IPS-20b (cell line): ENCODE measurements around the gene RNF220.

Source experiments
- H3K27ac ChIP-seq: one replicate; pipeline ENCODE4 v1.5.1; 2013; ENCODE audit warnings: low read length
- H3K27me3 ChIP-seq: 2 replicates; pipeline ENCODE4 v1.6.1; 2013; ENCODE audit warnings: mild to moderate bottlenecking, low read length, inconsistent platforms; ENCODE audit not compliant: insufficient read depth
- H3K36me3 ChIP-seq: 2 replicates; pipeline ENCODE4 v1.6.1; 2013; ENCODE audit warnings: low read depth, mild to moderate bottlenecking, inconsistent platforms, low read length, moderate library complexity; ENCODE audit not compliant: insufficient read depth
- H3K4me1 ChIP-seq: 2 replicates; pipeline ENCODE4 v1.6.1; 2013; ENCODE audit warnings: mild to moderate bottlenecking, control low read depth, inconsistent platforms, low read length, moderate library complexity; ENCODE audit not compliant: insufficient read depth
- H3K4me3 ChIP-seq: 2 replicates; pipeline ENCODE4 v1.5.1; 2013; ENCODE audit warnings: mild to moderate bottlenecking, low read length, inconsistent platforms
- H3K9ac ChIP-seq: 2 replicates; pipeline ENCODE4 v1.6.1; 2013; ENCODE audit warnings: low read depth, mild to moderate bottlenecking, inconsistent platforms, low read length, moderate library complexity
- H3K9me3 ChIP-seq: 2 replicates; pipeline ENCODE4 v1.6.1; 2013; ENCODE audit warnings: mild to moderate bottlenecking, low read depth, low read length, inconsistent platforms; ENCODE audit not compliant: insufficient read depth

The RNF220 gene

GRCh38 chr1:44565833-44566232 lies 160.8 kb downstream of the RNF220 start:
- Histone ChIP-seq H3K4me1 (peaks cover 5% of the 10 kb centered on the region; the same call in 1 of the 2 replicates), H3K27ac (no peak overlapping the region), H3K27me3 (peaks cover 83% of the 10 kb centered on the region)

GRCh38 chr1:44566281-44567046 lies 161.4 kb downstream of the RNF220 start:
- H3K27me3 ChIP-seq: peaks cover 89% of the 10 kb centered on the region
- no peaks in the 10 kb centered on the region for H3K36me3 ChIP-seq
- no peak overlapping the region for H3K9ac ChIP-seq
- H3K27ac ChIP-seq: no peak overlapping the region
- no peaks in the 10 kb centered on the region for H3K9me3 ChIP-seq
- H3K4me1 ChIP-seq: peaks cover 5% of the 10 kb centered on the region; the same call in 1 of the 2 replicates
- H3K4me3 ChIP-seq: no peak overlapping the region

More at GRCh38 chr1:44565833-44566232, 160.8 kb downstream of the RNF220 start:
- Histone ChIP-seq H3K36me3 (no peaks in the 10 kb centered on the region), H3K9me3 (no peaks in the 10 kb centered on the region), H3K4me3 (no peak overlapping the region), H3K9ac (no peak overlapping the region)

GRCh38 chr1:44568128-44568900 lies 163.3 kb downstream of the RNF220 start:
- peaks cover 5% of the 10 kb centered on the region; the same call in 1 of the 2 replicates for H3K4me1 ChIP-seq
- H3K27me3 ChIP-seq: peaks cover 72% of the 10 kb centered on the region
- no peaks in the 10 kb centered on the region for H3K36me3 ChIP-seq
- no peak overlapping the region for H3K27ac ChIP-seq
- no peak overlapping the region for H3K9ac ChIP-seq
- H3K9me3 ChIP-seq: no peaks in the 10 kb centered on the region
- H3K4me3 ChIP-seq: no peak overlapping the region

- no peaks in the 10 kb centered on the region for H3K36me3 ChIP-seq
- no peak overlapping the region for H3K4me3 ChIP-seq
- no peak overlapping the region for H3K27ac ChIP-seq
- no peak overlapping the region for H3K9ac ChIP-seq
- H3K27me3 ChIP-seq: peaks cover 60% of the 10 kb centered on the region
- peaks cover 5% of the 10 kb centered on the region; the same call in 1 of the 2 replicates for H3K4me1 ChIP-seq
- no peaks in the 10 kb centered on the region for H3K9me3 ChIP-seq
These were observed 164.4 kb downstream of the RNF220 start for GRCh38 chr1:44569491-44569890.

GRCh38 chr1:44571712-44572571 lies 166.9 kb downstream of the RNF220 start:
- Histone ChIP-seq H3K27ac (no peak overlapping the region), H3K4me3 (no peak overlapping the region), H3K9me3 (no peaks in the 10 kb centered on the region), H3K9ac (no peak overlapping the region), H3K4me1 (peaks cover 18% of the 10 kb centered on the region; the same call in 1 of the 2 replicates), H3K27me3 (peaks cover 36% of the 10 kb centered on the region), H3K36me3 (no peaks in the 10 kb centered on the region)

GRCh38 chr1:44572572-44572879 lies 167.5 kb downstream of the RNF220 start:
- Histone ChIP-seq H3K4me1 (peaks cover 19% of the 10 kb centered on the region; the same call in 1 of the 2 replicates), H3K27ac (no peak overlapping the region), H3K9ac (no peak overlapping the region), H3K36me3 (no peaks in the 10 kb centered on the region), H3K4me3 (no peak overlapping the region), H3K27me3 (peaks cover 30% of the 10 kb centered on the region), H3K9me3 (no peaks in the 10 kb centered on the region)

- Histone ChIP-seq H3K27me3 (peaks cover 11% of the 10 kb centered on the region), H3K9ac (no peak overlapping the region), H3K4me3 (no peak overlapping the region), H3K27ac (no peak overlapping the region), H3K4me1 (peaks cover 19% of the 10 kb centered on the region; the same call in 1 of the 2 replicates), H3K9me3 (no peaks in the 10 kb centered on the region), H3K36me3 (no peaks in the 10 kb centered on the region)
These were observed 170.3 kb downstream of the RNF220 start for GRCh38 chr1:44575396-44575795.

GRCh38 chr1:44576456-44577150 lies 171.5 kb downstream of the RNF220 start:
- no peak overlapping the region for H3K27ac ChIP-seq
- H3K4me1 ChIP-seq: peaks cover 19% of the 10 kb centered on the region; the same call in 1 of the 2 replicates
- H3K36me3 ChIP-seq: no peaks in the 10 kb centered on the region
- H3K27me3 ChIP-seq: peaks cover 7% of the 10 kb centered on the region; the same call in 1 of the 2 replicates
- no peak overlapping the region; the same call in 1 of the 2 replicates for H3K9ac ChIP-seq
- no peak overlapping the region for H3K4me3 ChIP-seq
- H3K9me3 ChIP-seq: no peaks in the 10 kb centered on the region

GRCh38 chr1:44581205-44581604 lies 176.2 kb downstream of the RNF220 start:
- no peak overlapping the region for H3K4me3 ChIP-seq
- H3K9ac ChIP-seq: no peak overlapping the region
- peaks cover 25% of the 10 kb centered on the region for H3K27me3 ChIP-seq
- no peaks in the 10 kb centered on the region for H3K9me3 ChIP-seq
- H3K36me3 ChIP-seq: no peaks in the 10 kb centered on the region
- peaks cover 14% of the 10 kb centered on the region; the same call in 1 of the 2 replicates for H3K4me1 ChIP-seq
- no peak overlapping the region for H3K27ac ChIP-seq

GRCh38 chr1:44584167-44584566 lies 179.1 kb downstream of the RNF220 start:
- H3K27ac ChIP-seq: no peak overlapping the region
- H3K9me3 ChIP-seq: no peaks in the 10 kb centered on the region
- H3K4me3 ChIP-seq: no peak overlapping the region

More at GRCh38 chr1:44584167-44584566, 179.1 kb downstream of the RNF220 start:
- Histone ChIP-seq H3K4me1 (peaks cover 7% of the 10 kb centered on the region; the same call in 1 of the 2 replicates), H3K9ac (no peak overlapping the region), H3K36me3 (no peaks in the 10 kb centered on the region), H3K27me3 (peaks cover 32% of the 10 kb centered on the region)
